Sigmoid colon (tissue), 7 donors: ENCODE data around the gene KAT2B. TPM values are rescaled to one million over a fixed set of nuclear protein-coding genes. Genes with fewer than 3 reads are reported as not detected.
"Not testable (repeated sequence)": the region's sequence is repeated elsewhere in the genome, so short reads cannot be mapped to it uniquely, and the experiment has no call there.

Experiments
- DNase-seq: peaks from one replicate; pipeline ENCODE4 v3.0.0-alpha.2; 2019
- H3K27ac ChIP-seq, 4 donors: fragments of 200-600 bp; sonication (generic); one replicate each; pipeline ENCODE4 v1.5.1; 2016 to 2019; ENCODE audit warnings: mild to moderate bottlenecking in 1 of 4
- H3K27me3 ChIP-seq, 3 donors: fragments of 200-600 bp; sonication (generic); one replicate each; pipeline ENCODE4 v1.5.1; 2019; ENCODE audit warnings: mild to moderate bottlenecking in 1 of 3
- H3K36me3 ChIP-seq, 4 donors: fragments of 200-600 bp; sonication (generic); one replicate each; pipeline ENCODE4 v1.5.1; 2016 to 2019
- H3K4me1 ChIP-seq, 4 donors: fragments of 200-600 bp; sonication (generic); one replicate each; pipeline ENCODE4 v1.5.1; 2017 to 2019
- H3K4me3 ChIP-seq, 4 donors: fragments of 200-600 bp; sonication (generic); one replicate each; pipeline ENCODE4 v1.5.1; 2017 to 2019; ENCODE audit warnings: mild to moderate bottlenecking in 2 of 4, moderate library complexity in 1 of 4
- H3K9me3 ChIP-seq, 4 donors: fragments of 200-600 bp in 3 of 4; sonication (generic) in 3 of 4; one replicate each; pipeline versions ENCODE4 v1.5.1 to v1.6.1; 2013 to 2019
- EP300 ChIP-seq, 4 donors: sonication (generic); formaldehyde crosslinking; IDR thresholded peaks; one replicate each; pipeline ENCODE4 v1.6.1; 2017; ENCODE audit warnings: antibody characterized with exemption in 4 of 4
- POLR2A ChIP-seq, 2 donors: fragments of 450-650 bp; IDR thresholded peaks; one replicate each; pipeline ENCODE4 v1.6.1; 2016; ENCODE audit warnings: antibody characterized with exemption in 2 of 2, mild to moderate bottlenecking in 2 of 2, moderate library complexity in 2 of 2
- POLR2AphosphoS5 ChIP-seq, 4 donors: sonication (generic); formaldehyde crosslinking; IDR thresholded peaks; one replicate each; pipeline ENCODE4 v1.6.1; 2017; ENCODE audit warnings: antibody characterized with exemption in 4 of 4
- WGBS, 2 donors: extraction: QIAGEN DNeasy Blood & Tissue Kit; methylation state at CpG; one replicate each; pipeline ENCODE4 v1.1.7; 2013; 5-methylcytosine and 5-hydroxymethylcytosine counted together
- intact Hi-C: fragments of 100-400 bp; cut with DNase I; formaldehyde crosslinking; loops from one replicate; pipeline ENCODE4 v1.15.1; 2023
- polyA plus RNA-seq, 3 donors: library from polyadenylated mRNA; stranded (reverse); fragments of 200-250 nt; gene quantifications; one replicate each; pipeline ENCODE4 v1.2.3, GENCODE V29; 2013
- total RNA-seq, 4 donors: library from RNA; depleted of rRNA; stranded (reverse); fragments of >200 nt; gene quantifications; one replicate each; pipeline ENCODE4 v1.1.0, GENCODE V29; 2016
- TF ChIP-seq, protein P1 (sequence below), 4 experiments: fragments of 450-650 bp in 3 of 4; fragments of 200-600 bp in 1 of 4; IDR thresholded peaks; one replicate each; pipeline ENCODE4 v1.5.1; 2016 to 2019; ENCODE audit warnings: antibody characterized with exemption in 4 of 4, mild to moderate bottlenecking in 3 of 4, moderate library complexity in 2 of 4
- donor health status: healthy with polysubstance abuse.
- donor health status: Bipolar disorder and iron deficiency.
- donor health status: healthy.

The KAT2B gene
- total and polyA plus RNA-seq, 7 donors: 10.8 to 49.2 (median 27.2) TPM

- intact Hi-C loops: loop anchor here (5.0 kb wide), 1 partner anchor 157 kb away; no protein-coding TSS in a partner anchor
- H3K36me3 ChIP-seq: no peaks in the 10 kb centered on the region
- 32 to 43% methylated on average over 4 of the region's 4 CpGs for WGBS, 2 donors
Observed at GRCh38 chr3:20043825-20044224, 3.6 kb downstream of the KAT2B start.

DNA sequence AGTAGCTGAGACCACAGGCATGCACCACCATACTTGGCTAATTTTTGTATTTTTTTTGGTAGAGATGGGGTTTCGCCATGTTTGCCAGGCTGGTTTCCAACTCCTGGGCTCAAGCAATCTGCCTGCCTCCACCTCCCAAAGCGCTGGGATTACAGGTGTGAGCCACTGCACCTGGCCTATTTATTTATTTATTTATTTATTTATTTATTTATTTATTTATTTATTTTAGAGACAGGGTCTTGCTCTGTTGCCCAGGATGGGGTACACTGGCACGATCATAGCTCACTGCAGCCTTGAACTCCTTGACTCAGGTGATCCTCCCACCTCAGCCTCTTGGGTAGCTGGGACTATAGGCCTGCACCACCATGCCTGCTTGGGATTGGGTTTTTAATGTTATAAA lies 4.9 kb downstream of the KAT2B start:
- peaks cover 0 to 62% (median 56%) of the 10 kb centered on the region in 4 donors for H3K4me1 ChIP-seq
- H3K27me3 ChIP-seq, intact Hi-C loops, H3K4me3 ChIP-seq, H3K36me3 ChIP-seq, DNase-seq, H3K27ac ChIP-seq, H3K9me3 ChIP-seq: not testable (repeated sequence)
- 96 to 99% methylated on average over 3 of the region's 3 CpGs for WGBS, 2 donors

More at GRCh38 chr3:20043825-20044224, 3.6 kb downstream of the KAT2B start:
- no peaks in the 10 kb centered on the region for H3K9me3 ChIP-seq
- TF ChIP-seq, protein P1, sequence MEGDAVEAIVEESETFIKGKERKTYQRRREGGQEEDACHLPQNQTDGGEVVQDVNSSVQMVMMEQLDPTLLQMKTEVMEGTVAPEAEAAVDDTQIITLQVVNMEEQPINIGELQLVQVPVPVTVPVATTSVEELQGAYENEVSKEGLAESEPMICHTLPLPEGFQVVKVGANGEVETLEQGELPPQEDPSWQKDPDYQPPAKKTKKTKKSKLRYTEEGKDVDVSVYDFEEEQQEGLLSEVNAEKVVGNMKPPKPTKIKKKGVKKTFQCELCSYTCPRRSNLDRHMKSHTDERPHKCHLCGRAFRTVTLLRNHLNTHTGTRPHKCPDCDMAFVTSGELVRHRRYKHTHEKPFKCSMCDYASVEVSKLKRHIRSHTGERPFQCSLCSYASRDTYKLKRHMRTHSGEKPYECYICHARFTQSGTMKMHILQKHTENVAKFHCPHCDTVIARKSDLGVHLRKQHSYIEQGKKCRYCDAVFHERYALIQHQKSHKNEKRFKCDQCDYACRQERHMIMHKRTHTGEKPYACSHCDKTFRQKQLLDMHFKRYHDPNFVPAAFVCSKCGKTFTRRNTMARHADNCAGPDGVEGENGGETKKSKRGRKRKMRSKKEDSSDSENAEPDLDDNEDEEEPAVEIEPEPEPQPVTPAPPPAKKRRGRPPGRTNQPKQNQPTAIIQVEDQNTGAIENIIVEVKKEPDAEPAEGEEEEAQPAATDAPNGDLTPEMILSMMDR (IDR thresholded peaks at IDR 0.05): no peak
- TF ChIP-seq POLR2A (IDR thresholded peaks at IDR 0.05) (no peak), EP300 (IDR thresholded peaks at IDR 0.05) (no peak), POLR2AphosphoS5 (IDR thresholded peaks at IDR 0.05) (no peak)
- H3K4me3 ChIP-seq: peak overlapping the region in 3 of 4 donors; percentile 1 to 28 (median 26)
- no peak for DNase-seq
- peaks cover 0 to 60% (median 56%) of the 10 kb centered on the region in 4 donors for H3K4me1 ChIP-seq
- peak overlapping the region; percentile 62 to 99 (median 96) for H3K27ac ChIP-seq
- no peaks in the 10 kb centered on the region for H3K27me3 ChIP-seq

DNA sequence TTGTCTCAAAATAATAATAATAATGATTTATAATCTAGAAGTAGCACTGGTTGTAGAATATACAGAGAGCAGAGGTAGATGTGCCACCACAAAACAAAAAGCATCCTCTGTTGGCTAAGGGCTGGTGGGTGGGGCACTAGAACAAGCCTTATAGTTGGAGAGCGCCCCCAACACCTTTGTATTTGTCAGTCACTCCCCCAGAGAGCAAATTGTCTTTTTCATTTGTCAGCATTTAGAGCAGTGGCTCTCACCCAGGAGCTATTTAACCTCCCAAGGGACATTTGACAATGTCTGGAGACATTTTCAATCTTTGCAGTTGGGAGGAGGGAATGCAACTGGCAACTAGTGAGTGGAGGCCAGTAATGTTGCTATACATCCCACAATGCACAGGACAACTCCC lies 6.3 kb downstream of the KAT2B start:
- intact Hi-C loops: no loop called here
- Histone ChIP-seq H3K4me1 (peaks cover 0 to 60% (median 55%) of the 10 kb centered on the region in 4 donors), H3K27ac (peak overlapping the region in 2 of 4 donors; percentile 36 to 63), H3K9me3 (no peaks in the 10 kb centered on the region), H3K27me3 (no peaks in the 10 kb centered on the region), H3K36me3 (no peaks in the 10 kb centered on the region), H3K4me3 (no peak overlapping the region)
- DNase-seq: no peak
- TF ChIP-seq POLR2A (IDR thresholded peaks at IDR 0.05) (no peak), EP300 (IDR thresholded peaks at IDR 0.05) (no peak), POLR2AphosphoS5 (IDR thresholded peaks at IDR 0.05) (no peak)
- 100% methylated on average over 1 of the region's 1 CpG for WGBS, 2 donors

DNA sequence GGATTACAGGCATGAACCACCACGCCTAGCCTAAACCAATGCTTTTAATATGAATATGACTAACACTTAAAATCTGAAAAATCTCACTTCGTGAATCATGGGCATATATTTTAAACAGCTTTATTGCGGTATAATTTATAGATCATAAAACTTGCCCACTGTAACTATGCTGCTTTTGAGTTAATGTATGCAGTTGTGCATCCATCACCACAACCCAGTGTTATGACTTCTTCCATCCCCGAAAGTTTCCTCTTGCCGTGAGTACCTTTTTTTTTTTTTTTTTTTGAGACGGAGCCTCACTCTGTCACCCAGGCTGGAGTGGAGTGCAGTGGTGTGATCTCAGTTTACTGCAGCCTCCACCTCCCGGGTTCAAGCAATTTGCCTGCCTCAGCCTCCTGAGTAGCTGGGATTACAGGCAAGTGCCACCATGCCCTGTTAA lies 7.1 kb downstream of the KAT2B start:
- H3K27me3 ChIP-seq: no peaks in the 10 kb centered on the region
- TF ChIP-seq POLR2A (IDR thresholded peaks at IDR 0.05) (no peak), EP300 (IDR thresholded peaks at IDR 0.05) (no peak), POLR2AphosphoS5 (IDR thresholded peaks at IDR 0.05) (no peak)
- TF ChIP-seq, protein P1 (IDR thresholded peaks at IDR 0.05): no peak
- H3K36me3 ChIP-seq: no peaks in the 10 kb centered on the region
- peak overlapping the region; percentile 1 to 63 (median 48) for H3K27ac ChIP-seq
- no peak for DNase-seq
- intact Hi-C loops: no loop called here
- WGBS, 2 donors: 33 to 67% methylated on average over 7 of the region's 7 CpGs
- H3K9me3 ChIP-seq: no peaks in the 10 kb centered on the region
- no peak overlapping the region for H3K4me3 ChIP-seq
- peaks cover 0 to 52% (median 47%) of the 10 kb centered on the region in 4 donors for H3K4me1 ChIP-seq

DNA sequence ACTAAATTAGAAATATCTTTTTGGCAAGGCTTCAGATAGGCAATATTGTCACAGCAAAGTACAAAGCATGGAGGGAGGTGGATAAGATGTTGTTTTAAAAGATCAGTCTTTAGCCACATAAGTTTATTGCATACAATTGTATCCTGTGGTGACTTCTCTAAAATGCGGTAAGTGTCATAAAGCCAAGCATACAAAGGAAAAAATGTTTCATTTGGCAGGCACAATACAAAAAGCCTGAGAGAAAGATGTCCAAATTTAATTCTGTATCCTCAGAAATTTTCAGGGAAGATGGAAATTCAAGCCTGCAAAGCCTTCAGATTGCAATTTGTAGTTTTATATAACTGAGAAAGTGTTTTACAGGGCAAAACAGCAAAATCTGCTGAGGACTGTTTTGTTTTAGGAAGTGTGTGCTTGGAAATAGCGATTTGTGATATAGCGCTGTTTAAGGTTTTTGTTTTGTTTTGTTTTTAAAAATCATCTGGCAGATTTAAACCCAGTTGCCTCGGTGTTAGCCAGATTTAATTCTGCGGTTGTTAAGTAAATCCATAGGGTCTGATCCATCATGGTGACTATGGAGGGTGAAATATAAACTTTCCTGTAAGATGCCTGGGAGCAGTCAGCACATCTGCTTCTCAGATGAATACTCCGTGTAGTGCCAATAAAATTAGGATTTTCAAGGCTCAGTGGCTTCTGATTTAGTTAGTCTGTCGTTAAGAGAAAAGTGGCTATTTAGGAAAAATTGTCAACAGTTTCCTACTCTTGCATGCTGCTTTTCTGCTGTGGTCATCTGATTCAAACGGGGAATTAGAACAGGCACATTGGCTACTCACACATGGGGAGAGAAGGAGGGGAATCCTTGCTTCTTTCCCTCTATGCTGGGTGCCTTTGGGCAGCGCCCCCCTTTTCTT lies 8.0 kb downstream of the KAT2B start:
- WGBS, 2 donors: 62 to 63% methylated on average over 9 of the region's 9 CpGs

More for the DNA sequence above, 8.0 kb downstream of the KAT2B start:
- DNase-seq: no peak
- H3K27me3 ChIP-seq: no peaks in the 10 kb centered on the region
- H3K36me3 ChIP-seq: no peaks in the 10 kb centered on the region
- intact Hi-C loops: no loop called here
- peak overlapping the region in 1 of 4 donors; percentile 13 for H3K4me3 ChIP-seq
- peak overlapping the region; percentile 2 to 63 (median 48) for H3K27ac ChIP-seq
- TF ChIP-seq POLR2A (IDR thresholded peaks at IDR 0.05) (no peak), EP300 (IDR thresholded peaks at IDR 0.05) (no peak), POLR2AphosphoS5 (IDR thresholded peaks at IDR 0.05) (no peak)
- TF ChIP-seq, protein P1 (IDR thresholded peaks at IDR 0.05): no peak
- H3K4me1 ChIP-seq: peaks cover 0 to 43% (median 38%) of the 10 kb centered on the region in 4 donors
- no peaks in the 10 kb centered on the region for H3K9me3 ChIP-seq
